Right lobe of liver (tissue), 6 donors: ENCODE results near the gene TTC9. TPM values are rescaled to one million over a fixed set of nuclear protein-coding genes. Genes with fewer than 3 reads are reported as not detected.

Experiments used
- ATAC-seq, 4 donors: fragments of 200-7000 bp; cut with Tn5 transposase; one replicate each; pipeline ENCODE4 v1.9.1; 2020; ENCODE audit warnings: mild to moderate bottlenecking in 4 of 4, moderate library complexity in 4 of 4
- DNase-seq, 3 donors: peaks; one replicate each; pipeline ENCODE4 v3.0.0-alpha.2; 2020
- H3K27ac ChIP-seq, 3 donors: fragments of 200-600 bp; one replicate each; pipeline ENCODE4 v1.8.0; 2022
- H3K27me3 ChIP-seq, 2 donors: fragments of 200-600 bp; one replicate each; pipeline ENCODE4 v1.8.0; 2022
- H3K36me3 ChIP-seq, 4 donors: fragments of 200-600 bp; sonication (generic) in 1 of 4; one replicate each; pipeline versions ENCODE4 v1.5.1 to v1.8.0; 2017 to 2022; ENCODE audit warnings: control low read depth in 1 of 4
- H3K4me1 ChIP-seq, 4 donors: fragments of 200-600 bp; sonication (generic) in 1 of 4; one replicate each; pipeline versions ENCODE4 v1.5.1 to v1.8.0; 2017 to 2022; ENCODE audit warnings: control low read depth in 1 of 4
- H3K4me3 ChIP-seq, 3 donors: fragments of 200-600 bp; one replicate each; pipeline ENCODE4 v1.8.0; 2022
- H3K9me3 ChIP-seq, 4 donors: fragments of 200-600 bp; sonication (generic) in 1 of 4; one replicate each; pipeline versions ENCODE4 v1.5.1 to v1.8.0; 2017 to 2022; ENCODE audit warnings: control low read depth in 1 of 4
- CTCF ChIP-seq, 4 donors: fragments of 200-600 bp in 3 of 4; fragments of 450-650 bp in 1 of 4; IDR thresholded peaks; one replicate each; pipeline versions ENCODE4 v1.5.1 to v1.8.0; 2016 to 2022; ENCODE audit warnings: antibody characterized with exemption in 4 of 4, mild to moderate bottlenecking in 2 of 4
- POLR2A ChIP-seq: fragments of 450-650 bp; IDR thresholded peaks from one replicate; pipeline ENCODE4 v1.6.1; 2017; ENCODE audit warnings: antibody characterized with exemption, mild to moderate bottlenecking
- WGBS: methylation state at CpG from one replicate; pipeline ENCODE4 v1.1.6; 2018; ENCODE audit warnings: low coverage, low lambda C conversion rate; ENCODE audit not compliant: insufficient coverage; ENCODE audit errors: missing lambda C conversion rate; 5-methylcytosine and 5-hydroxymethylcytosine counted together
- intact Hi-C, 2 donors: fragments of 100-400 bp; cut with DNase I; formaldehyde crosslinking; loops; one replicate each; pipeline versions ENCODE4 v1.11.2 to v1.14.1; 2022
- total RNA-seq, 6 experiments: library from RNA; depleted of rRNA in 2 of 6; stranded (reverse); fragments of >200 nt in 2 of 6; fragmentation: NEBNext Ultra II Directional in 3 of 6; extraction: Animal tissue kit (Norgen Biotek cat#: 25700) in 3 of 6; gene quantifications; one replicate each; pipeline versions ENCODE4 v1.1.0 to v1.2.4, GENCODE V29; 2016 to 2023
- donor health status: DM: no; HTN: yes; CAD: no.
- donor health status: DM: no; HTN: no; CAD: no.
- donor health status: DM: no; HTN: no; CAD: no.
- donor health status: DM: no; HTN: yes; CAD: no.
- donor health status: DM: no; HTN: yes; CAD: no.

TTC9 gene
- total RNA-seq, 6 experiments from 2014 or later, result 0.15 to 5.5 (median 2.8) TPM

GRCh38 chr14:70658899-70659298, 17.2 kb downstream of the TTC9 start:
- WGBS, result 60% methylated on average over 4 of the region's 4 CpGs
- ATAC-seq (no peak), DNase-seq (no peak)
- Histone ChIP-seq H3K4me3 (no peak overlapping the region), H3K27ac (no peak overlapping the region), H3K36me3 (no peaks in the 10 kb centered on the region), H3K9me3 (no peaks in the 10 kb centered on the region), H3K4me1 (no peaks in the 10 kb centered on the region), H3K27me3 (no peaks in the 10 kb centered on the region)
- intact Hi-C loops, result no loop called here
- TF ChIP-seq CTCF (IDR thresholded peaks at IDR 0.05) (no peak), POLR2A (no peak)

DNA sequence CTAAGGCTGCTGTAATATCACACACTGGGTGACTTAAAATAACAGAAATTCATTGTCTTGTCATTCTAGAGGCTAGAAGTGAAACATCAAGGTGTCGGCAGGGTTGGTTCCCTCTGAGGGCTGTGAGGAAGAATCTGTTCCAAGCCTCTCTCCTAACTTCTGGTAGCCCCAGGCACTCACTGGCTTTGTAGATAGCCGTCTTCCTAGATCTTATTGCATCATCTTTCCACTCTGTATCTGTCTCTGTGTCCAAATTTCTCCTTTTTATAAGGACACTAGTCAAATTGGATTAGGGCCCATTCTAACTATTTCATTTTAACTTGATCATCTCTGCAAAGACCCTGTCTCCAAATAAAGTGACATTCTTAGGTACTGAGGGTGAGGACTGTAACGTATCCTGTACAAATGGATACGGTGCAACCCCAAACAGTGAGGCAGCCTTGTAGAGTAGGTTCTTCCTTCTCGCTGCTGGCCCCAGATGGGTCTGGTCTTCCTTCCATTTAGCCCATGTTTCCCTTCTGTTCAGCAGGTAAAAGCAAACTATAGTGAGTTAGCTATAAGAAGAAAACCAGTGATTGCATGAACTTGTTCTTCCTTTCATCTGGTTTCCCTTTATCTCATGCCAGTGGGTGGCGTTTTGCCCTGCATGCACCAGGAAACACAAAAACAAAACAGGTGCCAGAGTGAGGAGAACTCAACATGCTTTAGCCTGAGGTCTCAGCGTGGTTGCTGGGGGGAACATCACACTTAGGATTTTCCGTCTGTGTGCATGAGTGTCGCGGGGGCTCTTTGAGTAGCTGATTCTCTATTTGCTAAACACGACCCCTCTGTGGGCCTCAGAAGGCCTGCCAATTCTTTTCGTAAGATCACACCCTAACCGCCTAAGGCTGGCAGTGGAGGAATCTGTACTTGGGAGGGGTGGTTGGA, 19.5 kb downstream of the TTC9 start:
- no peaks in the 10 kb centered on the region for H3K36me3 ChIP-seq
- no peak overlapping the region for H3K4me3 ChIP-seq
- no peaks in the 10 kb centered on the region for H3K27me3 ChIP-seq
- ATAC-seq (peak; percentile 30 to 51 (median 34)), DNase-seq (peak in 1 of 3 donors; percentile 47)
- peaks cover 0 to 12% (median 0%) of the 10 kb centered on the region in 4 donors for H3K4me1 ChIP-seq
- TF ChIP-seq CTCF (IDR thresholded peaks at IDR 0.05), result peak in 3 of 4 donors; percentile 5 to 15 (median 6)
- no peak for TF ChIP-seq POLR2A
- no peaks in the 10 kb centered on the region for H3K9me3 ChIP-seq
- 48% methylated on average over 9 of the region's 13 CpGs for WGBS
- peak overlapping the region in 1 of 3 donors; percentile 70 for H3K27ac ChIP-seq
- intact Hi-C loops, result no loop called here

- DNase-seq, result no peak
Measured at GRCh38 chr14:70662080-70662479, 20.4 kb downstream of the TTC9 start.

GRCh38 chr14:70662816-70663215, 21.1 kb downstream of the TTC9 start:
- peaks cover 0 to 12% (median 0%) of the 10 kb centered on the region in 4 donors for H3K4me1 ChIP-seq
- intact Hi-C loops, result no loop called here
- peak overlapping the region in 1 of 3 donors; percentile 70 for H3K27ac ChIP-seq
- DNase-seq (no peak), ATAC-seq (peak in 1 of 4 donors; percentile 47)
- H3K27me3 ChIP-seq, result no peaks in the 10 kb centered on the region
- 52% methylated on average over 2 of the region's 4 CpGs for WGBS
- no peaks in the 10 kb centered on the region for H3K9me3 ChIP-seq
- H3K36me3 ChIP-seq, result no peaks in the 10 kb centered on the region
- TF ChIP-seq CTCF (IDR thresholded peaks at IDR 0.05), result no peak
- TF ChIP-seq POLR2A, result no peak
- H3K4me3 ChIP-seq, result no peak overlapping the region

More at GRCh38 chr14:70662080-70662479, 20.4 kb downstream of the TTC9 start:
- TF ChIP-seq POLR2A, result no peak
- no peak for TF ChIP-seq CTCF (IDR thresholded peaks at IDR 0.05)
- Histone ChIP-seq H3K27me3 (no peaks in the 10 kb centered on the region), H3K4me3 (no peak overlapping the region), H3K36me3 (no peaks in the 10 kb centered on the region), H3K4me1 (peaks cover 0 to 12% (median 0%) of the 10 kb centered on the region in 4 donors), H3K27ac (peak overlapping the region in 1 of 3 donors; percentile 70), H3K9me3 (no peaks in the 10 kb centered on the region)
- no peak for ATAC-seq
- intact Hi-C loops, result no loop called here
